HFF-Myc (cell line): ENCODE data around the gene BDP1.
"Not testable (repeated sequence)": the region's sequence is repeated elsewhere in the genome, so short reads cannot be mapped to it uniquely, and the experiment has no call there.

Source experiments
- DNase-seq: peaks from one replicate; pipeline ENCODE4 v3.0.0-alpha.2; 2011; ENCODE audit warnings: low read depth; ENCODE audit errors: extremely low read depth
- H3K4me3 ChIP-seq: replicated peaks from 2 replicates; pipeline ENCODE4 v1.5.1; 2011; ENCODE audit warnings: low read depth, mild to moderate bottlenecking, control low read depth, low read length
- CTCF ChIP-seq: IDR thresholded peaks from 2 replicates; pipeline ENCODE4 v1.5.1; 2012; ENCODE audit warnings: mild to moderate bottlenecking, low read depth, low read length, control low read depth; ENCODE audit errors: missing control alignments

Gene BDP1

GRCh38 chr5:71447218-71447808 is 8.1 kb upstream of the BDP1 start:
- not testable (repeated sequence) for H3K4me3 ChIP-seq, DNase-seq
- peak; percentile 19 for TF ChIP-seq CTCF

DNA sequence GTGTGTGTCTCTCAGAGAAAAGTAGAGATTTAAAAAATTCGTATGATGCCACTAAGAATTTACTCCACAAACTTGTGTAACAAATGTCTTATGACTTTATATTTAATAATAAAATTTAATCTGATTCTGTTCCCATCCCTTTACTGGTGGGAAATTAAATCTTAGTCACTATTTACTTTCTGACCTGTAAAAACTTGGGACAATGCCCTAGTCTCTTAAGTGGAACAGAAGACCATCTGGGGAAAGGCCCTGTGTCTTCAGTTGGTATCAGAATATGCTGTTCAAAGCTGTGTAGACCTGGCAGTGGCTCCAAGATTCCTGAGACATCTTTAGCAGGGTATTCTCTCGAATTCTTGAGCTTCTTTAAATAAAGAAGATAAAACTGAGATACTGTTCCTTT is 2.6 kb upstream of the BDP1 start:
- no peak for DNase-seq
- TF ChIP-seq CTCF = no peak
- H3K4me3 ChIP-seq = no peak overlapping the region

DNA sequence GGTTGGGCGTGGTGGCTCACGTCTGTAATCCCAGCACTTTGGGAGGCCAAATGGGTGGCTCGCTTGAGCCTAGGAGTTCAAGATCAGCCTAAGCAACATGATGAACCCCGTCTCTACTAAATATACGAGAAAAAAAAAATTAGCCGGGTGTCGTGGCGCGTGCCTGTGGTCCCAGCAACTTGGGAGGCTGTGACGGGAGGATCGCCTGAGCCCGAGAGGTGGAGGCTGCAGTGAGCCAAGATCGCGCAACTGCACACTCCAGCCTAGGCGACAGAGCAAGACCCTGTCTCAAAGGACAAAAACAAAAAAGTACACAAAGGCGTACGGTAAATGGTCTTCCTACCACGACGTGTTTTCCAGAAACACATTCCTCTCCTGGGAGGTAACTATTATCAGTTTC is 538 bp upstream of the BDP1 start:
- H3K4me3 ChIP-seq = peak overlapping the region; percentile 71
- no peak for DNase-seq
- no peak for TF ChIP-seq CTCF

DNA sequence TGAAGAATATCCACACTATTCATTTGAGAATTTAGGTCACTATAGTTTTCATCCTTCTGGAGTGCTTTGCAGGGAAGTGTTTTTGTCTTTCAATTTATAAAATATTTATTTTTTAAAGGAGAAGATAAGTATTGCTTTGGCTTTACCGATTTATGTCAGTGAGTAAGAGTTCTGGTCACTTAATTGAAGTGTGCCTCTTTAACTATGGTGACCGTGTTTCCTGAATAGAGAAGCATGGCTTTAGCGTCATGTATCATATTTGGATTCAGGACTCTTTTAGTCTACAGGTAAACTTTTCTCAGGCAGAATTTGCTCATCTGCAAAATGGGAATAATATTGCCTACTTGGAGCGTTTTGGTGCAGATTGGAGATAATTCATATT is 902 bp downstream of the BDP1 start:
- no peak for TF ChIP-seq CTCF
- peak overlapping the region; percentile 71 for H3K4me3 ChIP-seq
- no peak for DNase-seq

DNA sequence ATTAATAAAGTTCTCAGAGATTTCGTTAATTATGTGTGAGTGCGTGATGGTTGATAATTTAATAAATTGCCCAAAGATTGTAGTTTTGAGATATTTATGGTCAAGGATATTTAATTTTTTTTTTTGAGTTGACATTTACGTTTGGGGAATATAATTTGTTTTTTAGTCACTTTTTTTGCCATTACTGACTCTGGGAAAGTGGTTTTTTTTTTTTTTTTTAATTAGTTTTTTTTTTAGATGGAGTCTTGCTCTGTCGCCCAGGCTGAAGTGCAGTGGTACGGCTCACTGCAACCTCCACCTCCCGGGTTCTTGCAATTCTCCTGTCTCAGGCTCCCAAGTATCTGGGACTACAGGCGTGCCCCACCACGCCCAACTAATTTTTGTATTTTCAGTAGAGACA is 1.7 kb downstream of the BDP1 start:
- no peak for TF ChIP-seq CTCF
- DNase-seq = no peak
- peak overlapping the region; percentile 71 for H3K4me3 ChIP-seq

DNA sequence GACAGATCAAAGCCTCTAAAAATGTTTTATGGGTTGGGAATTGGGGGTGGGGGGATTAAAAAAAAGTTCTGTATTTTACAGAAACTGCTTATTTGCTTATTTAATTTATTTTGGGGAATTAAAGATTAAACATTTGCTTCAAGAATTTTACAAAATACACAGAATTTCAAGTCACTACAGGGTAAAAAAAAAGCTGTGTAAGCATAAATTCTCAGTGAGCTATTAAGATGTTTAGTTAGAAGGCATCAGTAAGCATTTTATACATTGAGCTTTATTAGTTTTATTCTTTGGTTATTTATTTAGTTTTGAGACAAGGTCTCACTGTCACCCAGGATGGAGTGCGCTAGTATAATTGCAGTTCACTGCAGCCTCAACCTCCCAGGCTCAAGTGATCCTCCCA is 5.2 kb downstream of the BDP1 start:
- H3K4me3 ChIP-seq = no peak overlapping the region
- TF ChIP-seq CTCF = no peak
- no peak for DNase-seq

- H3K4me3 ChIP-seq = no peak overlapping the region
- TF ChIP-seq CTCF = no peak
- no peak for DNase-seq
Observed at GRCh38 chr5:71461360-71461759, 5.9 kb downstream of the BDP1 start.
